Measurements from ENCODE around the gene TBC1D5. TPM values are rescaled to one million over a fixed set of nuclear protein-coding genes. Genes with fewer than 3 reads are reported as not detected.

The TBC1D5 gene
- total and polyA plus RNA-seq, 2 of the 8 experiments (the other 6 are each of a cell fraction or from before 2014, with no cell fraction given), result 11.0 to 22.9 TPM

DNA sequence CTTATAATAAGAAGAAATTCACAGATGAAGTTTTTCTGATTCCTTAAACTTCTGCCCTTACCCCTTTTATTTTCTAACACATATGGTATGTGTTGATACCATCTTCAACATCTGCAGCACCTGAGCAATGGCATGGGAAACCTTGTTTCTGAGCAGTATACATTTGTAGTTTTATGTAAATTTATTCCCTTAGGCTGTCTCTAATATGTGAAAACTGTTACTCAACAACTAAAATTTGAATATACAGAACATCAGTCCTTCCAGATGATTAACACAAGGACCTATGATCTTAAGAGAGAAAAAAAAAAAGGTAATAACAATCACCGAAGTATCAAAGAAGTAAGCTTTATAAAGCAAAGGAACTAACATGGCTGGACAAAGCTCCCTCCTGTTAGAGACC lies 190.5 kb downstream of the TBC1D5 start (continued):
- TF ChIP-seq EZH2 (IDR thresholded peaks at IDR 0.05; ENCODE audit: low read depth, low read length, severe bottlenecking) (no peak), SIRT6 (IDR thresholded peaks at IDR 0.05; ENCODE audit: low read length) (no peak), EGR1 (IDR thresholded peaks at IDR 0.05; ENCODE audit: borderline replicate concordance, low read depth, low read length) (no peak), SUZ12 (IDR thresholded peaks at IDR 0.05; ENCODE audit: low read length) (no peak)
